B cell (primary cell): ENCODE results near the gene CEP112.

Experiments used
- CTCF ChIP-seq: fragments of 200-600 bp; IDR thresholded peaks from one replicate; pipeline ENCODE4 v1.8.0; 2022; ENCODE audit warnings: antibody characterized with exemption, mild to moderate bottlenecking
- EZH2 ChIP-seq: IDR thresholded peaks from 2 replicates; pipeline ENCODE4 v1.6.1; 2012; ENCODE audit warnings: borderline replicate concordance, low read depth, mild to moderate bottlenecking, moderate library complexity, low read length; ENCODE audit not compliant: insufficient read depth, poor library complexity, severe bottlenecking

DNA sequence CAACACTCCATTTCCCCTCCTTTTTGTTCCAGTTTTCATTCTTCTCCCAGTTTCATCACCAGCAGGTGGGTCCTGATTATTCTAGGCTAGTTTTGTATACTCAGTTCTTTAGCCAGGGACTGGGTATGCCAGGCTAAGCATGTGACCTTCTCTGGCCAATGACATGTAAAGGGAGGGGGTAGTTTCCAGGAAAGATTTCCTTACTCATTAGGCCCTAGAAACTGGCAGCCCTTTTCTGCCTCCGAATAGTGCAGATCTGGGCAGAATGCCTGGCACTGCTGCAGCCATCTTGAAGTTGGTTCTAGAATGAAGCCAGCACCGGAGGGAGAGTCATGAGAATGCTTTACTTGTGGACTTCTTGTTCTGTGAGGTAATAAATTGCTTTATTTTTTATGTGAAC lies 503.6 kb downstream of the CEP112 start:
- TF ChIP-seq EZH2 = no peak
- no peak for TF ChIP-seq CTCF
